ENCODE data around the gene NDUFB11. TPM values are rescaled to one million over a fixed set of nuclear protein-coding genes. Genes with fewer than 3 reads are reported as not detected.

The NDUFB11 gene
- total RNA-seq, 1 experiment from 2014 or later, result 258 TPM

DNA sequence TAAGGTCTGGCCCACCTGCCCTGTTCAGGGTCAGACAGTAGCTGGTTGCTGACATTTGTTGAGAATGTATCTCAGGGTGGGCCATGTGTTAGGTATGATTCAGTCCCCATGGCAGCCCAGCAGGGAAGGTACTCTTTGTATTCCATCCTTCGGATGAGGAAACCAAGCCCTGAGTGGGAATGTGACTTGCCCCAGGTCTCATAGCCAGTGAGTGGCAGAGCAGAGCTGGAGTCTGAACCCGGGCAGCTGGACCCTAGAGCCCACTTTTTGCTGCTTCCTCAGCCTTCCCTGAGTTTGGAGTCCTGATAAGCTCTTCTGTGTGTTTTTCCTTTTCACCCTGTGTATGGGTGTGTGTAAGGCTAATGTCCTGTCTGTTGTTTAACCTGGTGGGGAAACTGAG lies 27.5 kb upstream of the NDUFB11 start:
- H3K4me1 ChIP-seq (ENCODE audit: insufficient read depth, low read length), result no peaks in the 10 kb centered on the region
- intact Hi-C loops (cut with micrococcal nuclease), result no loop called here
- no peaks in the 10 kb centered on the region for H4K20me1 ChIP-seq (ENCODE audit: low read length)
- no peak overlapping the region for H3K27ac ChIP-seq (ENCODE audit: low read length)
- H3K79me2 ChIP-seq (ENCODE audit: low read length), result peaks cover 7% of the 10 kb centered on the region; the same call in 1 of the 2 replicates
- H3K9ac ChIP-seq (ENCODE audit: low read length), result no peak overlapping the region
- no peaks in the 10 kb centered on the region for H3K9me2 ChIP-seq (replicated peaks; ENCODE audit: low read length)
- ChIA-PET CTCF (no interaction called here), POLR2A (ENCODE audit: unreplicated experiment) (no interaction called here)
- no peak for TF ChIP-seq EZH2 (IDR thresholded peaks at IDR 0.05; ENCODE audit: low read length, unreplicated experiment)
- TF ChIP-seq, protein P1, sequence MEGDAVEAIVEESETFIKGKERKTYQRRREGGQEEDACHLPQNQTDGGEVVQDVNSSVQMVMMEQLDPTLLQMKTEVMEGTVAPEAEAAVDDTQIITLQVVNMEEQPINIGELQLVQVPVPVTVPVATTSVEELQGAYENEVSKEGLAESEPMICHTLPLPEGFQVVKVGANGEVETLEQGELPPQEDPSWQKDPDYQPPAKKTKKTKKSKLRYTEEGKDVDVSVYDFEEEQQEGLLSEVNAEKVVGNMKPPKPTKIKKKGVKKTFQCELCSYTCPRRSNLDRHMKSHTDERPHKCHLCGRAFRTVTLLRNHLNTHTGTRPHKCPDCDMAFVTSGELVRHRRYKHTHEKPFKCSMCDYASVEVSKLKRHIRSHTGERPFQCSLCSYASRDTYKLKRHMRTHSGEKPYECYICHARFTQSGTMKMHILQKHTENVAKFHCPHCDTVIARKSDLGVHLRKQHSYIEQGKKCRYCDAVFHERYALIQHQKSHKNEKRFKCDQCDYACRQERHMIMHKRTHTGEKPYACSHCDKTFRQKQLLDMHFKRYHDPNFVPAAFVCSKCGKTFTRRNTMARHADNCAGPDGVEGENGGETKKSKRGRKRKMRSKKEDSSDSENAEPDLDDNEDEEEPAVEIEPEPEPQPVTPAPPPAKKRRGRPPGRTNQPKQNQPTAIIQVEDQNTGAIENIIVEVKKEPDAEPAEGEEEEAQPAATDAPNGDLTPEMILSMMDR (conservative IDR thresholded peaks at IDR 0.05; ENCODE audit: low read depth, low read length), result no peak
- TF ChIP-seq EZH2phosphoT487 (IDR thresholded peaks at IDR 0.05; ENCODE audit: borderline replicate concordance, low read length), result no peak
- BruUV-seq (replicated peaks), result no TSS peak
- DNase-seq (no peak), ATAC-seq (no peak)
- H3K4me2 ChIP-seq (ENCODE audit: low read length), result no peak overlapping the region
- no peak overlapping the region for H3K4me3 ChIP-seq (ENCODE audit: low read length)
- no peaks in the 10 kb centered on the region for H3F3A ChIP-seq (ENCODE audit: low read length, unreplicated experiment)
- H3K27me3 ChIP-seq (ENCODE audit: low read length), result no peaks in the 10 kb centered on the region
- no peak overlapping the region for H2AFZ ChIP-seq (ENCODE audit: low read length)
- H3K36me3 ChIP-seq (ENCODE audit: low read depth, low read length), result peaks cover 7% of the 10 kb centered on the region; the same call in 1 of the 2 replicates
- no peaks in the 10 kb centered on the region for H3K9me3 ChIP-seq (ENCODE audit: low read length)

DNA sequence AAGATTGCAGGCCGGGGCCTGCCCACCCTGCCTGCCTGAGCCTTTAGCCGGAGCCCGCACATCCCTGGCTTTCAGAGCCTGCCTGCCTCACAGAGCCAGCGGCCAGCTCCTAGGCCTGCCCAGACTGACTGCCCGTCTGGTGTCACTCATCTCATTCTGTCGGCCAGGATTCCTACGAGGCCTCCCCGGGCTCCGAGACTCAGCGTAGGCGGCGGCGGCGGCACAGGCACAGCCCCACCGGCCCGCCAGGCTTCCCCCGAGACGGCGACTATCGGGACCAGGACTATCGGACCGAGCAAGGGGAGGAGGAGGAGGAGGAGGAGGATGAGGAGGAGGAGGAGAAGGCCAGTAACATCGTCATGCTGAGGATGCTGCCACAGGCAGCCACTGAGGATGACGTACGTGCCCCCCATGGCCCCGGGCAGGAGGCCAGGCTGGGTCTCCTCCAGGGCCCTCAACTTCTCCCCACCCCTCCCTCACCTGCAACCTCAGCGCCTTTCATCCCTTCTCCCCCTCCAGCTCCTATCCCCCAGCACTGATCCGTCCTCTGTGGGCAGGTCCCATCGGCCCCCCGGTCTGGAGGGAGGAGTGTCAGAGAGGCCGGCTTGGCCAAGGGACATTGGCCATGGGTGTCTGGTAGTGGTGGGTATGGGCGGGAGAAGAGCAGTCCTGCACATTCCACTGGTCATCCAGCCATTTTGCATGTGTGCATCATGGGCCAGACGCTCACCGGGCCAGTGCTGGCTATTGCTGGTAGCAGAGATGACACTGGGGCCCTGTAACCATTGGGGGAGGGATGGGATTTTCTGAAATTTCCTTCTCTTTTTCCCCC lies 26.6 kb upstream of the NDUFB11 start:
- Histone ChIP-seq H3K4me3 (ENCODE audit: low read length) (no peak overlapping the region), H4K20me1 (ENCODE audit: low read length) (no peaks in the 10 kb centered on the region), H3K27me3 (ENCODE audit: low read length) (no peaks in the 10 kb centered on the region), H3K9me3 (ENCODE audit: low read length) (no peaks in the 10 kb centered on the region), H3K27ac (ENCODE audit: low read length) (no peak overlapping the region), H3K36me3 (ENCODE audit: low read depth, low read length) (no peaks in the 10 kb centered on the region; the same call in 1 of the 2 replicates), H3K79me2 (ENCODE audit: low read length) (peaks cover 11% of the 10 kb centered on the region; the same call in 1 of the 2 replicates), H3K4me1 (ENCODE audit: insufficient read depth, low read length) (no peaks in the 10 kb centered on the region), H3K4me2 (ENCODE audit: low read length) (no peak overlapping the region), H2AFZ (ENCODE audit: low read length) (no peak overlapping the region), H3K9me2 (replicated peaks; ENCODE audit: low read length) (no peaks in the 10 kb centered on the region), H3K9ac (ENCODE audit: low read length) (no peak overlapping the region), H3F3A (ENCODE audit: low read length, unreplicated experiment) (no peaks in the 10 kb centered on the region)
- no peak for ATAC-seq
- no peak for DNase-seq
- POLR2A ChIA-PET (ENCODE audit: unreplicated experiment), result no interaction called here
- CTCF ChIA-PET, result no interaction called here
- TF ChIP-seq EZH2 (IDR thresholded peaks at IDR 0.05; ENCODE audit: low read length, unreplicated experiment), result no peak
- TF ChIP-seq, protein P1 (conservative IDR thresholded peaks at IDR 0.05; ENCODE audit: low read depth, low read length), result no peak
- no peak for TF ChIP-seq EZH2phosphoT487 (IDR thresholded peaks at IDR 0.05; ENCODE audit: borderline replicate concordance, low read length)
- BruUV-seq (replicated peaks), result no TSS peak
- intact Hi-C loops (cut with micrococcal nuclease), result no loop called here

Data from PC-3 (cell line).